ENCODE measurements around the gene AIF1.
A peak's percentile ranks its signal among the peaks of the same experiment; 100 is the strongest.
"Not testable (repeated sequence)": the region's sequence is repeated elsewhere in the genome, so short reads cannot be mapped to it uniquely, and the experiment has no call there.

AIF1 gene

DNA sequence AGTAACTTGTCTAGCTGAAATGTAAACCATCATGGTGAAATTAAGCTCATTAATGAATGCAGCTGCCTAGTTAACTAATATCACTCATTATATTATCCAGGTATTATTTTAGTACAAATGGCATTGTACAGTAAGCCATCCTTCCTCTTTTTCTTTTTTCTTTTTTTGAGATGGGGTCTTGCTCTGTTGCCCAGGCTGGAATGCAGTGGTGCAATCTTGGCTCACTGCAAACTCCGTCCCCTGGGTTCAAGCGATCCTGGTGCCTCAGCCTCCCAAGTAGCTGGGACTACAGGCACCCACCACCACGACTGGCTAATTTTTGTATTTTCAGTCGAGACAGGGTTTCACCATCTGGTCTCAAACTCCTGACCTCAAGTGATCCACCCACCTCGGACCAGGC, 24.3 kb upstream of the AIF1 start:
- H4K12ac ChIP-seq (ENCODE audit: low read depth, low read length); H3K23ac ChIP-seq (ENCODE audit: low read length); H3K9me3 ChIP-seq (ENCODE audit: insufficient read depth, low read depth, low read length); H2BK12ac ChIP-seq (ENCODE audit: low read length); H3K9ac ChIP-seq (ENCODE audit: low read length); H3K4me2 ChIP-seq (ENCODE audit: low read length); H2BK120ac ChIP-seq (ENCODE audit: insufficient read depth, low read length, poor library complexity); H2AK5ac ChIP-seq (ENCODE audit: low read length); H3K27ac ChIP-seq (ENCODE audit: low read depth, low read length); H3K36me3 ChIP-seq (ENCODE audit: control insufficient read depth in 1 of 2, insufficient read depth in 2 of 2, low read length in 2 of 2); H3K18ac ChIP-seq (ENCODE audit: low read length); H4K91ac ChIP-seq (ENCODE audit: low read depth, low read length); H3K4me3 ChIP-seq (ENCODE audit: low read depth, low read length); H3K4ac ChIP-seq (ENCODE audit: low read depth, low read length); H3K79me1 ChIP-seq (ENCODE audit: low read length); H3K79me2 ChIP-seq (ENCODE audit: control insufficient read depth, insufficient read depth, low read length, poor library complexity); H4K8ac ChIP-seq (ENCODE audit: low read depth, low read length); H3K27me3 ChIP-seq (ENCODE audit: insufficient read depth, low read length); H2BK5ac ChIP-seq (ENCODE audit: low read depth, low read length, poor library complexity); H2AFZ ChIP-seq (ENCODE audit: insufficient read depth, low read length, poor library complexity); H3K4me1 ChIP-seq (ENCODE audit: control insufficient read depth in 1 of 2, insufficient read depth in 2 of 2, low read length in 2 of 2); DNase-seq; H3K14ac ChIP-seq (ENCODE audit: low read length): not testable (repeated sequence)
- no CpG with 5 or more reads among the region's 5 CpGs for WGBS (ENCODE audit: extremely low coverage, insufficient coverage, insufficient read length)

DNA sequence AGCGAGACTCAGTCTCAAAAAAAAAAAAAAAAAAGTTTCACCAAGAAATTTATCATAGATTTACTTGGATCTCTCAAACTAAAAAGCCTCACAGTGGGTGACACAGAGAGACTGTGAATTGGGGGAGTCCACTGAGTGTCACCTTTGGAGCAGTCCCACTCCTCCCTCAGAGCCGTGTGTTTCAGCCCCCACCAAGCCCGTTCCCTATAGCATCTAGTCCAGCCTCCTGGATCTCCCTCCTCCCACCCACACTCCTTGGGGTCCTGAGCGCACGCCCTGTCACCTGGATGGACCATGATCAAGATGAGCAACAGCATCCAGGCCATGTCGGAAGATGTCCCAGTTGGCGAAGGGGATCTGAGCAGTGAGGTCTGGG, 22.6 kb upstream of the AIF1 start:
- Histone ChIP-seq H4K12ac (ENCODE audit: low read depth, low read length) (no peak overlapping the region), H2BK12ac (ENCODE audit: low read length) (no peak overlapping the region), H2AK5ac (ENCODE audit: low read length) (no peak overlapping the region), H4K91ac (ENCODE audit: low read depth, low read length) (no peak overlapping the region), H3K9ac (ENCODE audit: low read length) (no peak overlapping the region), H2BK120ac (ENCODE audit: insufficient read depth, low read length, poor library complexity) (no peak overlapping the region), H3K27me3 (ENCODE audit: insufficient read depth, low read length) (no peaks in the 10 kb centered on the region), H3K79me2 (ENCODE audit: control insufficient read depth, insufficient read depth, low read length, poor library complexity) (no peaks in the 10 kb centered on the region), H3K4me1 (ENCODE audit: control insufficient read depth in 1 of 2, insufficient read depth in 2 of 2, low read length in 2 of 2) (no peaks in the 10 kb centered on the region), H3K79me1 (ENCODE audit: low read length) (no peaks in the 10 kb centered on the region), H2AFZ (ENCODE audit: insufficient read depth, low read length, poor library complexity) (no peak overlapping the region), H4K8ac (ENCODE audit: low read depth, low read length) (no peak overlapping the region), H3K18ac (ENCODE audit: low read length) (no peak overlapping the region), H3K14ac (ENCODE audit: low read length) (no peak overlapping the region), H3K36me3 (ENCODE audit: control insufficient read depth in 1 of 2, insufficient read depth in 2 of 2, low read length in 2 of 2) (no peaks in the 10 kb centered on the region), H3K4ac (ENCODE audit: low read depth, low read length) (no peak overlapping the region), H3K4me3 (ENCODE audit: low read depth, low read length) (no peak overlapping the region), H3K23ac (ENCODE audit: low read length) (no peak overlapping the region), H3K4me2 (ENCODE audit: low read length) (no peak overlapping the region), H2BK5ac (ENCODE audit: low read depth, low read length, poor library complexity) (no peak overlapping the region), H3K9me3 (ENCODE audit: insufficient read depth, low read depth, low read length) (no peaks in the 10 kb centered on the region), H3K27ac (ENCODE audit: low read depth, low read length) (no peak overlapping the region)
- WGBS (ENCODE audit: extremely low coverage, insufficient coverage, insufficient read length) = no CpG with 5 or more reads among the region's 7 CpGs
- DNase-seq = no peak

DNA sequence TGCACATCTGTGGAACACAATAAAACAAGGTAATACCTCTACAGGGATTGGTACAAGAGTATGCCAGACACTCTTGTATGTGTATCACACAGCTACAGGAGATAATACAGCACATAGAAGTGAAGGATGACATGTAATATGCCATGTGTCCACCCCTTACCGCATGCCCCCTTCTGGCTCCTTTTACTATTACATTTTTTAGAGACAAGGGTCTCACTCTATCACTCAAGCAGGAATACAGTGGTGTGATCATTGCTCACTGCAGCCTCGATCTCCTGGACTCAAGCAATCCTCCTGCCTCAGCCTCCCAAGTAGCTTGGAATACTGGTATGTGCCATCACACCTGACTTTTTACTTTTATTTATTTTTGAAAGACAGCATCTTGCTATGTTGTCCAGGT, 18.0 kb upstream of the AIF1 start:
- H4K91ac ChIP-seq (ENCODE audit: low read depth, low read length) = no peak overlapping the region
- no peaks in the 10 kb centered on the region for H3K4me1 ChIP-seq (ENCODE audit: control insufficient read depth in 1 of 2, insufficient read depth in 2 of 2, low read length in 2 of 2)
- DNase-seq = peak in 1 of 2 donors; percentile 37
- no peak overlapping the region for H3K18ac ChIP-seq (ENCODE audit: low read length)
- no peaks in the 10 kb centered on the region for H3K79me2 ChIP-seq (ENCODE audit: control insufficient read depth, insufficient read depth, low read length, poor library complexity)
- no peaks in the 10 kb centered on the region for H3K79me1 ChIP-seq (ENCODE audit: low read length)
- no peak overlapping the region for H3K4ac ChIP-seq (ENCODE audit: low read depth, low read length)
- no peak overlapping the region for H3K14ac ChIP-seq (ENCODE audit: low read length)
- H3K4me2 ChIP-seq (ENCODE audit: low read length) = no peak overlapping the region
- H3K9me3 ChIP-seq (ENCODE audit: insufficient read depth, low read depth, low read length) = no peaks in the 10 kb centered on the region
- WGBS (ENCODE audit: extremely low coverage, insufficient coverage, insufficient read length) = no CpG with 5 or more reads among the region's 2 CpGs
- H4K12ac ChIP-seq (ENCODE audit: low read depth, low read length) = no peak overlapping the region
- no peak overlapping the region for H3K27ac ChIP-seq (ENCODE audit: low read depth, low read length)
- no peak overlapping the region for H3K23ac ChIP-seq (ENCODE audit: low read length)
- H2BK12ac ChIP-seq (ENCODE audit: low read length) = no peak overlapping the region
- H4K8ac ChIP-seq (ENCODE audit: low read depth, low read length) = no peak overlapping the region
- no peak overlapping the region for H2AK5ac ChIP-seq (ENCODE audit: low read length)
- H3K36me3 ChIP-seq (ENCODE audit: control insufficient read depth in 1 of 2, insufficient read depth in 2 of 2, low read length in 2 of 2) = no peaks in the 10 kb centered on the region
- H3K9ac ChIP-seq (ENCODE audit: low read length) = no peak overlapping the region
- H2BK120ac ChIP-seq (ENCODE audit: insufficient read depth, low read length, poor library complexity) = no peak overlapping the region
- H3K4me3 ChIP-seq (ENCODE audit: low read depth, low read length) = no peak overlapping the region
- H2AFZ ChIP-seq (ENCODE audit: insufficient read depth, low read length, poor library complexity) = no peak overlapping the region
- no peaks in the 10 kb centered on the region for H3K27me3 ChIP-seq (ENCODE audit: insufficient read depth, low read length)
- no peak overlapping the region for H2BK5ac ChIP-seq (ENCODE audit: low read depth, low read length, poor library complexity)

DNA sequence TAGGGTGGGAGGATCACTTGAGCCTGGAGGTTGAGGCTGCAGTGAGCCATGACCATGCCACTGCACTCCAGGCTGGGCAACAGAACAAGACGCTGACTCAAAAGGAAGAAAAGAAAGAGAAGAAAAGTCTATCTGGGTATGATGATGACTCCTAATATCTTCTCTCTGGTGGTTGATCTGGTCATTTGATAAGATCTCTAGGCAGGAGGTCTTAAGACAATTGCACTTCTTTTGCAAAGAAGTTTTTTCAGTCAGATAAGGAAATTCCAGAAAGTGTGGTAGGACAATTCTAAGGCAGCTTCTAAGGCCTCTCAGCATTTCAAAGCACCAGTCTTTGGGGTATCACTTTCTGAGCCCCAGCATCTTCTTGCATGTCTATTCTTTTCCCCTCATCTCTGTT, 7.7 kb upstream of the AIF1 start:
- Histone ChIP-seq H3K36me3 (ENCODE audit: control insufficient read depth in 1 of 2, insufficient read depth in 2 of 2, low read length in 2 of 2) (no peaks in the 10 kb centered on the region), H3K27me3 (ENCODE audit: insufficient read depth, low read length) (no peaks in the 10 kb centered on the region), H2BK12ac (ENCODE audit: low read length) (no peak overlapping the region), H3K14ac (ENCODE audit: low read length) (no peak overlapping the region), H4K8ac (ENCODE audit: low read depth, low read length) (no peak overlapping the region), H3K27ac (ENCODE audit: low read depth, low read length) (no peak overlapping the region), H3K18ac (ENCODE audit: low read length) (no peak overlapping the region), H2BK5ac (ENCODE audit: low read depth, low read length, poor library complexity) (no peak overlapping the region), H3K79me1 (ENCODE audit: low read length) (no peaks in the 10 kb centered on the region), H3K4me1 (ENCODE audit: control insufficient read depth in 1 of 2, insufficient read depth in 2 of 2, low read length in 2 of 2) (no peaks in the 10 kb centered on the region), H3K4me3 (ENCODE audit: low read depth, low read length) (no peak overlapping the region), H4K91ac (ENCODE audit: low read depth, low read length) (no peak overlapping the region), H3K9me3 (ENCODE audit: insufficient read depth, low read depth, low read length) (no peaks in the 10 kb centered on the region), H2AFZ (ENCODE audit: insufficient read depth, low read length, poor library complexity) (no peak overlapping the region), H3K4me2 (ENCODE audit: low read length) (no peak overlapping the region), H3K23ac (ENCODE audit: low read length) (no peak overlapping the region), H2AK5ac (ENCODE audit: low read length) (no peak overlapping the region), H3K9ac (ENCODE audit: low read length) (no peak overlapping the region), H3K79me2 (ENCODE audit: control insufficient read depth, insufficient read depth, low read length, poor library complexity) (no peaks in the 10 kb centered on the region), H4K12ac (ENCODE audit: low read depth, low read length) (no peak overlapping the region), H3K4ac (ENCODE audit: low read depth, low read length) (no peak overlapping the region), H2BK120ac (ENCODE audit: insufficient read depth, low read length, poor library complexity) (no peak overlapping the region)
- DNase-seq = no peak
- no CpG with 5 or more reads among the region's 1 CpG for WGBS (ENCODE audit: extremely low coverage, insufficient coverage, insufficient read length)
